Vagina (tissue), 2 donors: Measurements from ENCODE around the gene METTL8. TPM values are rescaled to one million over a fixed set of nuclear protein-coding genes. Genes with fewer than 3 reads are reported as not detected.
"Not testable (repeated sequence)": the region's sequence is repeated elsewhere in the genome, so short reads cannot be mapped to it uniquely, and the experiment has no call there.

ENCODE experiments used
- DNase-seq, 2 donors: peaks; one replicate each; pipeline ENCODE4 v3.0.0-alpha.2; 2017; ENCODE audit errors: extremely low spot score in 2 of 2
- H3K27ac ChIP-seq: fragments of 200-600 bp; sonication (generic); one replicate; pipeline ENCODE4 v1.5.1; 2019
- H3K27me3 ChIP-seq: fragments of 200-600 bp; sonication (generic); one replicate; pipeline ENCODE4 v1.5.1; 2019
- H3K36me3 ChIP-seq, 2 donors: fragments of 200-600 bp; sonication (generic); one replicate each; pipeline ENCODE4 v1.5.1; 2017 to 2019
- H3K4me1 ChIP-seq: fragments of 200-600 bp; sonication (generic); one replicate; pipeline ENCODE4 v1.5.1; 2019
- H3K4me3 ChIP-seq, 2 donors: fragments of 200-600 bp; sonication (generic); 1 replicate in 1 of 2; 2 replicates in 1 of 2; pipeline ENCODE4 v1.5.1; 2016 to 2019
- H3K9me3 ChIP-seq: fragments of 200-600 bp; sonication (generic); one replicate; pipeline ENCODE4 v1.5.1; 2019
- POLR2A ChIP-seq, 2 donors: fragments of 450-650 bp; IDR thresholded peaks; one replicate each; pipeline ENCODE4 v1.6.1; 2017; ENCODE audit warnings: antibody characterized with exemption in 2 of 2, mild to moderate bottlenecking in 2 of 2, moderate library complexity in 2 of 2
- POLR2AphosphoS5 ChIP-seq, 2 donors: sonication (generic); formaldehyde crosslinking; IDR thresholded peaks; one replicate each; pipeline ENCODE4 v1.9.0; 2017; ENCODE audit warnings: antibody characterized with exemption in 2 of 2, mild to moderate bottlenecking in 2 of 2, low read depth in 1 of 2; ENCODE audit not compliant: insufficient read depth in 1 of 2
- intact Hi-C: fragments of 100-400 bp; cut with DNase I; formaldehyde crosslinking; loops from one replicate; pipeline ENCODE4 v1.15.1; 2023
- total RNA-seq: library from RNA; depleted of rRNA; stranded (reverse); fragments of >200 nt; gene quantifications from one replicate; pipeline ENCODE4 v1.2.3, GENCODE V29; 2016
- TF ChIP-seq, protein P1 (sequence below), 3 experiments: fragments of 450-650 bp in 2 of 3; fragments of 200-600 bp in 1 of 3; sonication (generic) in 1 of 3; IDR thresholded peaks; one replicate each; pipeline ENCODE4 v1.5.1; 2017 to 2019; ENCODE audit warnings: antibody characterized with exemption in 3 of 3, mild to moderate bottlenecking in 2 of 3, moderate library complexity in 2 of 3

The METTL8 gene
- total RNA-seq, 1 donor from 2014 or later: 27.7 TPM

GRCh38 chr2:171365232-171365631, 68.6 kb downstream of the METTL8 start:
- Histone ChIP-seq H3K27ac (no peak overlapping the region), H3K4me1 (no peaks in the 10 kb centered on the region), H3K27me3 (no peaks in the 10 kb centered on the region), H3K9me3 (no peaks in the 10 kb centered on the region), H3K4me3 (no peak overlapping the region), H3K36me3 (no peaks in the 10 kb centered on the region)
- intact Hi-C loops: no loop called here
- TF ChIP-seq POLR2AphosphoS5 (IDR thresholded peaks at IDR 0.05; ENCODE audit: insufficient read depth in 1 of 2, low read depth in 1 of 2): peak in 1 of 2 donors; percentile 59
- TF ChIP-seq, protein P1, sequence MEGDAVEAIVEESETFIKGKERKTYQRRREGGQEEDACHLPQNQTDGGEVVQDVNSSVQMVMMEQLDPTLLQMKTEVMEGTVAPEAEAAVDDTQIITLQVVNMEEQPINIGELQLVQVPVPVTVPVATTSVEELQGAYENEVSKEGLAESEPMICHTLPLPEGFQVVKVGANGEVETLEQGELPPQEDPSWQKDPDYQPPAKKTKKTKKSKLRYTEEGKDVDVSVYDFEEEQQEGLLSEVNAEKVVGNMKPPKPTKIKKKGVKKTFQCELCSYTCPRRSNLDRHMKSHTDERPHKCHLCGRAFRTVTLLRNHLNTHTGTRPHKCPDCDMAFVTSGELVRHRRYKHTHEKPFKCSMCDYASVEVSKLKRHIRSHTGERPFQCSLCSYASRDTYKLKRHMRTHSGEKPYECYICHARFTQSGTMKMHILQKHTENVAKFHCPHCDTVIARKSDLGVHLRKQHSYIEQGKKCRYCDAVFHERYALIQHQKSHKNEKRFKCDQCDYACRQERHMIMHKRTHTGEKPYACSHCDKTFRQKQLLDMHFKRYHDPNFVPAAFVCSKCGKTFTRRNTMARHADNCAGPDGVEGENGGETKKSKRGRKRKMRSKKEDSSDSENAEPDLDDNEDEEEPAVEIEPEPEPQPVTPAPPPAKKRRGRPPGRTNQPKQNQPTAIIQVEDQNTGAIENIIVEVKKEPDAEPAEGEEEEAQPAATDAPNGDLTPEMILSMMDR (IDR thresholded peaks at IDR 0.05): no peak
- DNase-seq: no peak

DNA sequence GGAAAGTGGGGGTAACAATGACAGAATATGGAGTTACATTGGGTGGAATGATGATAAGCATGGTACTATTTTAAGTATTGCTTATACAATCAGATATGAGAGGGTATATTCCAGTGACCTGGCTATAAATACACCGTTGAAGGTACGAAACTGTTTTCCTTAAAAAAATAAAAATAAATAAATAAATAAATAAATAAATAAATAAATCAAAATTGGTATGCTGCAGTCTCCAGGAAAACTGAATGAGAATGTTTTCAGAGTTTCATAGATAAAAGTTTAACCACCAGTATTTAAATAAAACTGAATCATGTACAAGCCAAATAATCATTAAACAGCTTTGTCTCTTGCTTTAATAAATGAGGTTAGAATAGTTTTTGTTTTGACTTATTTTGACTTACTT, 71.4 kb downstream of the METTL8 start:
- H3K4me3 ChIP-seq: no peak overlapping the region
- no peak for DNase-seq
- no peaks in the 10 kb centered on the region for H3K4me1 ChIP-seq
- H3K27me3 ChIP-seq: no peaks in the 10 kb centered on the region
- intact Hi-C loops: no loop called here
- H3K36me3 ChIP-seq: peaks cover 0 to 12% of the 10 kb centered on the region in 2 donors
- no peak overlapping the region for H3K27ac ChIP-seq
- no peaks in the 10 kb centered on the region for H3K9me3 ChIP-seq
- TF ChIP-seq POLR2AphosphoS5 (IDR thresholded peaks at IDR 0.05; ENCODE audit: insufficient read depth in 1 of 2, low read depth in 1 of 2): no peak
- TF ChIP-seq, protein P1 (IDR thresholded peaks at IDR 0.05): no peak
- TF ChIP-seq POLR2A (IDR thresholded peaks at IDR 0.05): no peak

DNA sequence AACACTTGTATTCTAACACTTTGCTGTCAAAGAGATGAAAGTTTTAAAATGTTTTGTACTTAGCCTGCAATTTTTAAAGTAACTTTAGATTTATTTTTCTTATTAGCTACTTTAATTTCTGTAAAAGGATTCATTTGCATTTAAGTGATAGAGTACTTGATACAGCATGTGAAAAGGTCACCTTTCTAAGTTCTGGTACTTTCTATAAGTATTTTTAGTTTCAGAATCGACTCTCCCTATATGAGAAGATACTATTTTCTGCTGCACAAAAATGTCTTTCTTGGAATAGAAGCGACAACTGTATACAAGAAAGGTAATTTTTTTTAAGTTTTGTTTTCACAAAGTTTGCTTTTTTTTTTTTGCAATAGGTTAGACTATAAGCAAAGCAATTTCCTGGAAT, 72.9 kb downstream of the METTL8 start:
- Histone ChIP-seq H3K27ac (no peak overlapping the region), H3K36me3 (peaks cover 0 to 12% of the 10 kb centered on the region in 2 donors), H3K4me1 (no peaks in the 10 kb centered on the region), H3K9me3 (no peaks in the 10 kb centered on the region), H3K27me3 (no peaks in the 10 kb centered on the region), H3K4me3 (no peak overlapping the region)
- no peak for DNase-seq
- intact Hi-C loops: no loop called here
- TF ChIP-seq, protein P1 (IDR thresholded peaks at IDR 0.05): no peak
- TF ChIP-seq POLR2AphosphoS5 (IDR thresholded peaks at IDR 0.05; ENCODE audit: insufficient read depth in 1 of 2, low read depth in 1 of 2): no peak

GRCh38 chr2:171353746-171354145, 80.0 kb downstream of the METTL8 start:
- intact Hi-C loops, DNase-seq, H3K27ac ChIP-seq, H3K36me3 ChIP-seq, H3K27me3 ChIP-seq, H3K4me1 ChIP-seq, H3K4me3 ChIP-seq, H3K9me3 ChIP-seq: not testable (repeated sequence)

DNA sequence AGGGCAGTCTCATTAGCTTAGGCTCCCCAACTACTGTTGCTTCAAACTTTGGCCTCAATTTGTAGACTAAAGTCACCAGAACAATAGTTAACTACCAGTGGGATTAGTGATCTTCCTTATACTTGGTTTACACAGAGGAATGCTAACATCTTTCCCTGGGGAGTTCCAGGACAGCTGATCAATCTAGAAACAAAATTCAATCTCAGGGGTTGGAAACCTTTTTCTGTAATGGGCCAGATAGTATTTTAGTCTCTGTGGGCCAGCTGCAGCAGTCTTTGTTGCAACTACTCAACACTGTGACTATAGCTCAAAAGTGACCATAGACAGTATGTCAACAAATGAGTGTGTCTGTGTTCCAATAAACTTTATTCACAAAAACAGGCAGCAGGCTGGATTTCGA, 85.7 kb downstream of the METTL8 start:
- Histone ChIP-seq H3K4me1 (peaks cover 15% of the 10 kb centered on the region), H3K36me3 (no peaks in the 10 kb centered on the region), H3K27ac (no peak overlapping the region), H3K27me3 (no peaks in the 10 kb centered on the region), H3K9me3 (no peaks in the 10 kb centered on the region), H3K4me3 (no peak overlapping the region)
- intact Hi-C loops: no loop called here
- TF ChIP-seq POLR2AphosphoS5 (IDR thresholded peaks at IDR 0.05; ENCODE audit: insufficient read depth in 1 of 2, low read depth in 1 of 2): no peak
- no peak for TF ChIP-seq POLR2A (IDR thresholded peaks at IDR 0.05)
- TF ChIP-seq, protein P1 (IDR thresholded peaks at IDR 0.05): no peak
- no peak for DNase-seq

DNA sequence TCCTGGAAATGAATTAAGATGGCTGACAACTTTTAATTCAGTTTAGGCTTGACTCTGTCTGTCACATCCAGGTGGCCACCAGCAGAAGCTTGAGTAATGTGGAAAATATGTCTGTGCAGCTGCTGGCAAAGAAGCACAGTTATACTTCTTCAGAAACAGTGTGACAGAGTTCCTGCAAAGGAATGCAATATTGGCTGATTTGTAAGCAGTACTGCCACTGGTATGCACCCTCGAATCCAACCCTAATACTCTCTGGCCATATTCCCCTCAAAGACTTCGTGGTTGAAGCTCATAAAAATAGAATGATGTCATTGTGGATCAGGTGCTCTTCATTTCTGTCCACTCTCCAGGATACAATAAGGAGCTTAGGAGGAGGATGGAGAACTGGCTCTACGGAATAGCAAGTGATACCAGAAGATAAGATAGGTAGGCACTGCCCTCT, 86.2 kb downstream of the METTL8 start:
- H3K4me3 ChIP-seq: no peak overlapping the region
- no peaks in the 10 kb centered on the region for H3K36me3 ChIP-seq
- H3K27ac ChIP-seq: no peak overlapping the region
- intact Hi-C loops: no loop called here
- H3K4me1 ChIP-seq: peaks cover 15% of the 10 kb centered on the region
- H3K27me3 ChIP-seq: no peaks in the 10 kb centered on the region
- peak in 1 of 2 donors; percentile 27 for TF ChIP-seq POLR2AphosphoS5 (IDR thresholded peaks at IDR 0.05; ENCODE audit: insufficient read depth in 1 of 2, low read depth in 1 of 2)
- TF ChIP-seq, protein P1 (IDR thresholded peaks at IDR 0.05): no peak
- no peaks in the 10 kb centered on the region for H3K9me3 ChIP-seq
- no peak for DNase-seq
